ENCODE data around the gene ATF6B.

DNA sequence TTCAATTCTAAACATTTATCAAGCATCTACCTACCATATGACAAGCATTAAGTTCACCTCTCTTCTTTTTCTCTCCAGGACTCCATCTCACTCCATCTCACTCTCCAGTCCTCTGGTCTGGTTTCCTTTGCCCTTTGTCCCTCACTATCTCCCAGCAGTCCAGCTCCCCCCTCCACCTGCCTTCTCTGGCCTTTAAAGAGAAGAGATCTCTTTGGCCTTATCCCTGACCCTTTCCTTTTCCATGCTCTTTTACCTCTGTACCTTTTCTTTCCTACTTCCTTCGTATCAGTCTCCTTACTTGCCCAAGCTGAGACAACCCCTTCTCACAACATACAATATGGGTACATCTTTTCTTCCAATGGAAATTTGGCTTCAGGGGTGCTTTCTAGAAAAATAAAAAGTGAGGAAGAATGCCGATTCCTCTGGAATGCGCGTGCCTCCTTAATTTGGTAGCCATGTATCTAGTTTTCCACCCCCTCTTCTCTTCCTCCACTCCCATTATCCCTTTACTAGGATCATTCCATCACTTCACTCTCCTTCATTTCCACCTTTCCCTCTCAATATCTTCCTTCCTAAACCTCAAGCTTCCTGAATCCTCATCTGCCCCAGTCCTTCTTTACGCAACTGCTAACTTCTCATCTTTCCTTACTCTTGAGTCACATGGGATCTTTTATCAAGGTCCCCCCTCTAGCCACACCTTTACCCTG, 48.6 kb upstream of the ATF6B start:
- TF ChIP-seq, protein P1, sequence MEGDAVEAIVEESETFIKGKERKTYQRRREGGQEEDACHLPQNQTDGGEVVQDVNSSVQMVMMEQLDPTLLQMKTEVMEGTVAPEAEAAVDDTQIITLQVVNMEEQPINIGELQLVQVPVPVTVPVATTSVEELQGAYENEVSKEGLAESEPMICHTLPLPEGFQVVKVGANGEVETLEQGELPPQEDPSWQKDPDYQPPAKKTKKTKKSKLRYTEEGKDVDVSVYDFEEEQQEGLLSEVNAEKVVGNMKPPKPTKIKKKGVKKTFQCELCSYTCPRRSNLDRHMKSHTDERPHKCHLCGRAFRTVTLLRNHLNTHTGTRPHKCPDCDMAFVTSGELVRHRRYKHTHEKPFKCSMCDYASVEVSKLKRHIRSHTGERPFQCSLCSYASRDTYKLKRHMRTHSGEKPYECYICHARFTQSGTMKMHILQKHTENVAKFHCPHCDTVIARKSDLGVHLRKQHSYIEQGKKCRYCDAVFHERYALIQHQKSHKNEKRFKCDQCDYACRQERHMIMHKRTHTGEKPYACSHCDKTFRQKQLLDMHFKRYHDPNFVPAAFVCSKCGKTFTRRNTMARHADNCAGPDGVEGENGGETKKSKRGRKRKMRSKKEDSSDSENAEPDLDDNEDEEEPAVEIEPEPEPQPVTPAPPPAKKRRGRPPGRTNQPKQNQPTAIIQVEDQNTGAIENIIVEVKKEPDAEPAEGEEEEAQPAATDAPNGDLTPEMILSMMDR (IDR thresholded peaks at IDR 0.05): no peak
- TF ChIP-seq POLR2A (IDR thresholded peaks at IDR 0.05): no peak

Measured in right lobe of liver (tissue), 4 donors.